Measurements from ENCODE around the gene TOR1A.

DNA sequence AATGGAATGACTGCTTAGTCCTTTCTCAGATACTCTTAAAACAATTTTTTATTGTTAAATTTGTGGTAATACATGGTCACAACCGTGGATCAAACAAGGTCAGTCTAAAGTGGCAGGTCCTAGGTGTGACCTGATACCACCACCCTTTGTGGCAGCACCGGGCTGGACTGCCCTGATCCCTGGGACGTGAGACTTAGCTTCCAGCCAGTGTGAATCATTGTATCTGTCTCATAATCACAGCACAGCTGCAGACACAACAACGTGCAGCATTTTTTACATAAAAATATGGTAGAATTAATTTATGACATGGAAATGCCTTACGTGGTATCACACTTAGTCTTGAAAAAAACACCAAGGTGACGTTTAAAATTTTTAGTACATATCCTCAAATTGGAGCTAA, 13.1 kb downstream of the TOR1A start:
- TF ChIP-seq POLR2A (IDR thresholded peaks at IDR 0.05): no peak
- TF ChIP-seq, protein P1, sequence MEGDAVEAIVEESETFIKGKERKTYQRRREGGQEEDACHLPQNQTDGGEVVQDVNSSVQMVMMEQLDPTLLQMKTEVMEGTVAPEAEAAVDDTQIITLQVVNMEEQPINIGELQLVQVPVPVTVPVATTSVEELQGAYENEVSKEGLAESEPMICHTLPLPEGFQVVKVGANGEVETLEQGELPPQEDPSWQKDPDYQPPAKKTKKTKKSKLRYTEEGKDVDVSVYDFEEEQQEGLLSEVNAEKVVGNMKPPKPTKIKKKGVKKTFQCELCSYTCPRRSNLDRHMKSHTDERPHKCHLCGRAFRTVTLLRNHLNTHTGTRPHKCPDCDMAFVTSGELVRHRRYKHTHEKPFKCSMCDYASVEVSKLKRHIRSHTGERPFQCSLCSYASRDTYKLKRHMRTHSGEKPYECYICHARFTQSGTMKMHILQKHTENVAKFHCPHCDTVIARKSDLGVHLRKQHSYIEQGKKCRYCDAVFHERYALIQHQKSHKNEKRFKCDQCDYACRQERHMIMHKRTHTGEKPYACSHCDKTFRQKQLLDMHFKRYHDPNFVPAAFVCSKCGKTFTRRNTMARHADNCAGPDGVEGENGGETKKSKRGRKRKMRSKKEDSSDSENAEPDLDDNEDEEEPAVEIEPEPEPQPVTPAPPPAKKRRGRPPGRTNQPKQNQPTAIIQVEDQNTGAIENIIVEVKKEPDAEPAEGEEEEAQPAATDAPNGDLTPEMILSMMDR (IDR thresholded peaks at IDR 0.05 in 4 of 5, conservative IDR thresholded peaks at IDR 0.05 in 1 of 5): no peak

All from gastrocnemius medialis (tissue), 4 donors.